ENCODE measurements around the gene GRPEL2. TPM values are rescaled to one million over a fixed set of nuclear protein-coding genes. Genes with fewer than 3 reads are reported as not detected.

Gene GRPEL2
- polyA plus RNA-seq, 3 donors: 1.9 to 2.7 (median 2.0) TPM

GRCh38 chr5:149304195-149305078 lies 40.9 kb upstream of the GRPEL2 start:
- H3K9me3 ChIP-seq (replicated peaks in 1 of 2; ENCODE audit: control insufficient read depth in 1 of 2, insufficient read depth in 1 of 2, low read length in 2 of 2): no peaks in the 10 kb centered on the region
- 54% methylated on average over 5 of the region's 11 CpGs for WGBS (ENCODE audit: insufficient coverage)
- peaks cover 0 to 2% of the 10 kb centered on the region in 2 donors for H3K27me3 ChIP-seq (ENCODE audit: control insufficient read depth in 2 of 2, insufficient read depth in 2 of 2, low read length in 2 of 2)
- H3K79me2 ChIP-seq (ENCODE audit: insufficient read depth, low read length): no peaks in the 10 kb centered on the region
- no peaks in the 10 kb centered on the region for H3K9me3 Mint-ChIP-seq
- no peaks in the 10 kb centered on the region for H4K20me1 ChIP-seq (ENCODE audit: insufficient read depth, low read length)
- intact Hi-C loops (cut with micrococcal nuclease): no loop called here
- no peaks in the 10 kb centered on the region for H3K36me3 ChIP-seq (replicated peaks in 1 of 2; ENCODE audit: control insufficient read depth in 1 of 2, insufficient read depth in 2 of 2, low read length in 2 of 2)
- H3K27ac ChIP-seq (ENCODE audit: low read depth in 1 of 2, low read length in 2 of 2): no peak overlapping the region
- H2AFZ ChIP-seq (ENCODE audit: insufficient read depth, low read depth, low read length, poor library complexity, severe bottlenecking): no peak overlapping the region
- no peak overlapping the region for H3K4me2 ChIP-seq (replicated peaks; ENCODE audit: extremely low read depth, low read length, poor library complexity, severe bottlenecking)
- H3K4me3 ChIP-seq (replicated peaks in 1 of 3; ENCODE audit: low read depth in 2 of 3, low read length in 3 of 3): no peak overlapping the region
- DNase-seq: no peak
- H3K9ac ChIP-seq (ENCODE audit: insufficient read depth, low read length, poor library complexity, severe bottlenecking): no peak overlapping the region
- H3K36me3 Mint-ChIP-seq: no peaks in the 10 kb centered on the region
- H3K4me3 Mint-ChIP-seq: no peak overlapping the region
- peaks cover 5 to 8% (median 8%) of the 10 kb centered on the region in 3 donors for H3K27me3 Mint-ChIP-seq (ENCODE audit: low read depth in 3 of 3)
- H3K27ac Mint-ChIP-seq: no peak overlapping the region
- peaks cover under 1 to 2% of the 10 kb centered on the region in 2 donors for H3K4me1 ChIP-seq (ENCODE audit: control insufficient read depth in 1 of 2, insufficient read depth in 2 of 2, low read length in 2 of 2)
- no peak for TF ChIP-seq CTCF (IDR thresholded peaks at IDR 0.05)
- peaks cover 9% of the 10 kb centered on the region for H3K4me1 Mint-ChIP-seq

GRCh38 chr5:149309354-149309753 lies 35.9 kb upstream of the GRPEL2 start:
- intact Hi-C loops (cut with micrococcal nuclease): no loop called here

More at GRCh38 chr5:149309354-149309753, 35.9 kb upstream of the GRPEL2 start:
- no peaks in the 10 kb centered on the region for H3K36me3 Mint-ChIP-seq
- no peaks in the 10 kb centered on the region for H3K9me3 ChIP-seq (replicated peaks in 1 of 2; ENCODE audit: control insufficient read depth in 1 of 2, insufficient read depth in 1 of 2, low read length in 2 of 2)
- H3K27ac ChIP-seq (ENCODE audit: low read depth in 1 of 2, low read length in 2 of 2): no peak overlapping the region
- H3K9me3 Mint-ChIP-seq: no peaks in the 10 kb centered on the region
- no peak overlapping the region for H3K4me3 Mint-ChIP-seq
- no peaks in the 10 kb centered on the region for H3K27me3 ChIP-seq (ENCODE audit: control insufficient read depth in 2 of 2, insufficient read depth in 2 of 2, low read length in 2 of 2)
- WGBS (ENCODE audit: insufficient coverage): no CpG with 5 or more reads among the region's 6 CpGs
- H3K27ac Mint-ChIP-seq: no peak overlapping the region
- no peak overlapping the region for H2AFZ ChIP-seq (ENCODE audit: insufficient read depth, low read depth, low read length, poor library complexity, severe bottlenecking)
- peaks cover 7% of the 10 kb centered on the region for H3K4me1 Mint-ChIP-seq
- H3K4me2 ChIP-seq (replicated peaks; ENCODE audit: extremely low read depth, low read length, poor library complexity, severe bottlenecking): no peak overlapping the region
- no peaks in the 10 kb centered on the region for H4K20me1 ChIP-seq (ENCODE audit: insufficient read depth, low read length)
- H3K27me3 Mint-ChIP-seq (ENCODE audit: low read depth in 3 of 3): peaks cover 0 to 6% (median under 1%) of the 10 kb centered on the region in 3 donors
- no peaks in the 10 kb centered on the region for H3K79me2 ChIP-seq (ENCODE audit: insufficient read depth, low read length)
- no peak for TF ChIP-seq CTCF (IDR thresholded peaks at IDR 0.05)
- no peak for DNase-seq
- H3K36me3 ChIP-seq (replicated peaks in 1 of 2; ENCODE audit: control insufficient read depth in 1 of 2, insufficient read depth in 2 of 2, low read length in 2 of 2): no peaks in the 10 kb centered on the region
- H3K9ac ChIP-seq (ENCODE audit: insufficient read depth, low read length, poor library complexity, severe bottlenecking): no peak overlapping the region
- H3K4me1 ChIP-seq (ENCODE audit: control insufficient read depth in 1 of 2, insufficient read depth in 2 of 2, low read length in 2 of 2): no peaks in the 10 kb centered on the region
- no peak overlapping the region for H3K4me3 ChIP-seq (replicated peaks in 1 of 3; ENCODE audit: low read depth in 2 of 3, low read length in 3 of 3)
